ENCODE measurements around the gene DIP2A. TPM values are rescaled to one million over a fixed set of nuclear protein-coding genes. Genes with fewer than 3 reads are reported as not detected.

Gene DIP2A
- total RNA-seq, 1 donor from 2014 or later, result 62.0 TPM

GRCh38 chr21:46551636-46552241 lies 93.0 kb downstream of the DIP2A start:
- DNase-seq (ENCODE audit: extremely low read depth, low read depth, low spot score), result no peak

GRCh38 chr21:46552274-46552673 lies 93.6 kb downstream of the DIP2A start:
- peak; percentile 2 for DNase-seq (ENCODE audit: extremely low read depth, low read depth, low spot score)

- no peak for DNase-seq (ENCODE audit: extremely low read depth, low read depth, low spot score)
These were observed 94.2 kb downstream of the DIP2A start for GRCh38 chr21:46552865-46553379.

- no peak for DNase-seq (ENCODE audit: extremely low read depth, low read depth, low spot score)
These were observed 95.3 kb downstream of the DIP2A start for GRCh38 chr21:46553993-46554392.

GRCh38 chr21:46554431-46555224 lies 95.9 kb downstream of the DIP2A start:
- no peak for DNase-seq (ENCODE audit: extremely low read depth, low read depth, low spot score)

- no peak for DNase-seq (ENCODE audit: extremely low read depth, low read depth, low spot score)
These were observed 96.5 kb downstream of the DIP2A start for GRCh38 chr21:46555225-46555617.

- no peak for DNase-seq (ENCODE audit: extremely low read depth, low read depth, low spot score)
These were observed 97.0 kb downstream of the DIP2A start for GRCh38 chr21:46555678-46556077.

GRCh38 chr21:46556802-46557201 lies 98.1 kb downstream of the DIP2A start:
- no peak for DNase-seq (ENCODE audit: extremely low read depth, low read depth, low spot score)

- no peak for DNase-seq (ENCODE audit: extremely low read depth, low read depth, low spot score)
These were observed 98.8 kb downstream of the DIP2A start for GRCh38 chr21:46557469-46557868.

- no peak for DNase-seq (ENCODE audit: extremely low read depth, low read depth, low spot score)
These were observed 99.3 kb downstream of the DIP2A start for GRCh38 chr21:46557919-46558392.

- no peak for DNase-seq (ENCODE audit: extremely low read depth, low read depth, low spot score)
These were observed 100.7 kb downstream of the DIP2A start for GRCh38 chr21:46559291-46559983.

- no peak for DNase-seq (ENCODE audit: extremely low read depth, low read depth, low spot score)
These were observed 102.1 kb downstream of the DIP2A start for GRCh38 chr21:46560568-46561444.

GRCh38 chr21:46561445-46562090 lies 102.9 kb downstream of the DIP2A start:
- no peak for DNase-seq (ENCODE audit: extremely low read depth, low read depth, low spot score)

- no peak for DNase-seq (ENCODE audit: extremely low read depth, low read depth, low spot score)
These were observed 103.8 kb downstream of the DIP2A start for GRCh38 chr21:46562472-46562871.

- no peak for DNase-seq (ENCODE audit: extremely low read depth, low read depth, low spot score)
These were observed 104.4 kb downstream of the DIP2A start for GRCh38 chr21:46562964-46563607.

GRCh38 chr21:46564391-46564790 lies 105.7 kb downstream of the DIP2A start:
- no peak for DNase-seq (ENCODE audit: extremely low read depth, low read depth, low spot score)

GRCh38 chr21:46567348-46567747 lies 108.7 kb downstream of the DIP2A start:
- no peak for DNase-seq (ENCODE audit: extremely low read depth, low read depth, low spot score)

GRCh38 chr21:46568562-46568961 lies 109.9 kb downstream of the DIP2A start:
- no peak for DNase-seq (ENCODE audit: extremely low read depth, low read depth, low spot score)

GRCh38 chr21:46569081-46569480 lies 110.4 kb downstream of the DIP2A start:
- no peak for DNase-seq (ENCODE audit: extremely low read depth, low read depth, low spot score)

All from glomerular endothelial cell (primary cell).